ENCODE measurements around the gene TAF4.

Gene TAF4

DNA sequence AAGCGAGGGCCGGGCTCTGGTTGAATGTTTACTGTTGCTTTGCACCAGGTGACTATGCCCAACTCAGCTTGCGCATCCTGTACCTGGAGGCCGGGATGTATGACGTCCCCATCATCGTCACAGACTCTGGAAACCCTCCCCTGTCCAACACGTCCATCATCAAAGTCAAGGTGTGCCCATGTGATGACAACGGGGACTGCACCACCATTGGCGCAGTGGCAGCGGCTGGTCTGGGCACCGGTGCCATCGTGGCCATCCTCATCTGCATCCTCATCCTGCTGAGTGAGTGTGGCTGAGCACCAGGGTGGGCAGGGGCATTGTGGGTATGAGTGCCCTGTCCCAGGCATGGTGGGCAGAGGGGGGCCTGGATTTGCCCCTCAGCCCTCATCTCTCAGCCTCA, 136.1 kb downstream of the TAF4 start:
- DNase-seq: no peak

- DNase-seq: no peak
Measured at GRCh38 chr20:61927826-61928541, 137.7 kb downstream of the TAF4 start.

DNA sequence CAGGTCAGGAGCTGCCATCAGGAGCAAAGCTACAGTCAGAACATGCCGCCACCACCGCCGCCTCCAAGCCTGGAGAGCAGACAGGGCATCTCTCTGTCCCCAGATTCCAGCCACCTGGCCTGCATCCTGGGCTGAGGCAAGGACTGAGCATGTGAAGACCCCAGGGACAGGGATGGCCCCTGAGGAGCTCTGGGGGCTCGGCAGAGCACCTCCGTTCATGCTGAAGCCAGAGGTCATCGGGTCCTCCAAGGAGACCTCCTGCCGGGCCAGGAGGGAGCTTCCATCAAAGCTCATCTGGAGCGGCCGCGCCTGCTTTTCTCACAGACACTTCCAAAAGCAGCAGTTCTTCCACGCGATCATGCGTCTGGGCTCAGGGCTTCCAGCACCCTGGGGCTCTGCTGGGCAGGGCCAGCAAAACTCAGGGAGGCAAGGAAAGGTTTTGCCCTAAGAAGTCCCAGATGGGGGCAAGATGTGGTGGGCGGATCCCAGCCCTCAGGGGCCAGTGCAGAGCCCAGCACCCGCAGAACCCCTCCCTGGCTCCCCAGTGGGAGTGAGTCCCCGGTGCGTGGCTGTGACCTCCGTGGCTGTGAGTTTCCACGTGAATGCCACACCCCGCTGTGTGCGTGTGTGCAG, 138.4 kb downstream of the TAF4 start:
- no peak for DNase-seq

- no peak for DNase-seq
Measured at GRCh38 chr20:61926796-61927192, 138.9 kb downstream of the TAF4 start.

DNA sequence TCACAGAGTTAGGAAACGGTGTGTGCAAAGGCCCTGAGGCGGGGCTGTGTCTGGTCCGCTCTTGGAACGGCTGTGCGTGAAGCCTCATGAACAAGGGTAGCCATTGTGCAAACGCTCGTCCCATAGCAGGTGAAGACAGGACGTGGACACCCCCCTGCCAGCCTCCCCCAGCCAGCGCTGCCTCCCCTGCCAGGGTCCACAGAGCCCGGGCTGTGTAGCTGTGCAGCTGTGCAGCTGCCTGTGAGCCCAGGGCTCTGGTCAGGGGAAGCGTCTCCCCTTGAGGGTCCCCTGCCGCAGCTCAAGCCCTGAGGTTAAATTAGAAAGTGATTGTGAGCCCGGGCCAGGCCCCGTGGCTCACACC, 139.4 kb downstream of the TAF4 start:
- no peak for DNase-seq

GRCh38 chr20:61925555-61926252, 140.0 kb downstream of the TAF4 start:
- DNase-seq: no peak

DNA sequence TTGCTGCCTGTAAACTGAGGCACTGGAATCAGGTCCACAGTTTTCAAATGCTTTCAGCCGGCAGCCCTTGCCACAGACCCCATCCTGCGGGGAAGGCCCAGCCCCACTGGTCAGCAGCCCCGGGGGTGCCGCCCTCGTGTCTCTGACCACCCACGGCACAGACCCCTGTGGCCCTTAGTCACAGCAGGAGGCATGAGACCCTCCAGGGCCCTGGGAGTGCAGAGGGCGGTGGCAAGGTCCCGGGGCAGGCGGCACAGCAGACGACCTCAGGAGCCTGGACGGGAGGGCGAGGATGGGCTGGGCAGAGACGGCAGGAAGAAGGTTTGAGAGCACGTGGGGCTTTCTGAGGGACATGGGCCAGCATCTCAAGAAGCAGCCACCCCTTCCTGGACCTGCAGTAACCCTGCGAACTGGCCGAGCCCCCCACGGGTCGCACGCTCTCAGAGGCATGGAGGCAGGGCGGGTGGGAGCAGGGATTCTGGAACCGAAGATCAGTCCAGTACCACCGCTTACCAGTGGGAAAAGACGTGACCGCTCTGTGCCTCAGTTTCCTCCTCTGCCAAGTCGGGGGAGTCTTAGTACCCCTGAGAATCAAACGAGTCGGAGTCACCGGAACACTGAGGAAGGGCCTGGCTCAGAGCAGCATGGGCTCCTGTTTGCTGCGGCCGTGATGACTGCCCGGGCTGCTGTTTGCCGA, 140.7 kb downstream of the TAF4 start:
- no peak for DNase-seq
